Measurements from ENCODE around the gene LRRC47. TPM values are rescaled to one million over a fixed set of nuclear protein-coding genes. Genes with fewer than 3 reads are reported as not detected.
"Not testable (repeated sequence)": the region's sequence is repeated elsewhere in the genome, so short reads cannot be mapped to it uniquely, and the experiment has no call there.

The LRRC47 gene
- total and polyA plus RNA-seq, 2 experiments from 2014 or later: 15.1 to 41.9 TPM

DNA sequence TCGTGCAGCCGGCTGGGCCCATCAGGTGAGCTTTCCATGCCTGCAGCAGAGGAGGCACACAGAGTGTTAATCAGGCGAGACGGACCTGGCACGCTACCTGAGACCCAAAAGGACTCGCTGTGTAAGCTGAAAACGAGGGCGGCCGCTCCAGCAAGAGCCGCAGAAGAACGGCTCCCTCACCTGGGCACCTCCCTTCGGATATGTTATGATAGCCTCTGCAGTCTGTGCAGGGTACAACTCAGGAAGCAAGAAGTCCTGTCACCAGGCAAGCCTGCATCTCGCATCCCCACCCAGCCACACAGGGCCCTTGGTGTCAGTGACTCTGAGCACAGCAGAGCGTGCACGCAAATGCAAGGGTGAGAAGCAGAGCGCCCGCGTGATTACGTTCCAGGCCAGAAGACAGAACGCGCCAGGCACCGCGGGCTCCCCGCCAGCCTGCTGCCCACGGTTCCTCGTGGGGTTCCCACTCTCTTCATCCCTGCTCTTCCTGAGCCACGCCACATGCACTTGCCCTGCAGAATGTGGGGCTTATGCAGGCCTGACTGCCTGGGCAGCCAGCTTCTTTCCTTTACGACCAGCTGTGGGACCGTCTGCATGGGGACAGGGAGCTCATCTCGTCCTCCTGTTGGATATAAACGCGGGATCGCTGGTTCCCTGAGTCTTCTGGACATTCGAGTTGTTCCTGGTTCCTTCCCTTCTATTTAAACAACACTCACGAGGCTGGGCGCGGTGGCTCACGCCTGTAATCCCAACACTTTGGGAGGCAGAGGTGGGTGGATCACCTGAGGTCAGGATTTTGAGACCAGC, 20.2 kb upstream of the LRRC47 start:
- Histone ChIP-seq H3K4me1 (ENCODE audit: insufficient read depth) (no peaks in the 10 kb centered on the region), H3K4me3 (no peak overlapping the region), H4K20me1 (ENCODE audit: insufficient read depth) (no peaks in the 10 kb centered on the region), H3K4me2 (ENCODE audit: unreplicated experiment) (no peak overlapping the region), H3K9ac (no peak overlapping the region), H3K27me3 (replicated peaks; ENCODE audit: insufficient read depth) (no peaks in the 10 kb centered on the region), H2AFZ (no peak overlapping the region), H3K9me2 (ENCODE audit: insufficient read depth) (no peaks in the 10 kb centered on the region), H3K79me2 (ENCODE audit: insufficient read depth) (no peaks in the 10 kb centered on the region), H3K36me3 (ENCODE audit: low read depth) (no peaks in the 10 kb centered on the region; the same call in 1 of the 2 replicates), H3K27ac (no peak overlapping the region), H3K9me3 (ENCODE audit: low read depth) (no peaks in the 10 kb centered on the region), H3F3A (ENCODE audit: insufficient read depth) (peaks cover 3% of the 10 kb centered on the region; the same call in 1 of the 2 replicates)
- no peak for DNase-seq
- in situ Hi-C loops (cut with MboI): no loop called here
- TF ChIP-seq EZH2phosphoT487 (IDR thresholded peaks at IDR 0.05; ENCODE audit: insufficient read depth, low read depth): no peak
- TF ChIP-seq EZH2 (IDR thresholded peaks at IDR 0.05; ENCODE audit: insufficient read depth, poor library complexity, severe bottlenecking): no peak
- 91 to 92% methylated on average over 38 of the region's 38 CpGs for WGBS, 2 experiments (ENCODE audit: low coverage in 1 of 2, low lambda C conversion rate in 2 of 2, missing lambda C conversion rate in 2 of 2)

DNA sequence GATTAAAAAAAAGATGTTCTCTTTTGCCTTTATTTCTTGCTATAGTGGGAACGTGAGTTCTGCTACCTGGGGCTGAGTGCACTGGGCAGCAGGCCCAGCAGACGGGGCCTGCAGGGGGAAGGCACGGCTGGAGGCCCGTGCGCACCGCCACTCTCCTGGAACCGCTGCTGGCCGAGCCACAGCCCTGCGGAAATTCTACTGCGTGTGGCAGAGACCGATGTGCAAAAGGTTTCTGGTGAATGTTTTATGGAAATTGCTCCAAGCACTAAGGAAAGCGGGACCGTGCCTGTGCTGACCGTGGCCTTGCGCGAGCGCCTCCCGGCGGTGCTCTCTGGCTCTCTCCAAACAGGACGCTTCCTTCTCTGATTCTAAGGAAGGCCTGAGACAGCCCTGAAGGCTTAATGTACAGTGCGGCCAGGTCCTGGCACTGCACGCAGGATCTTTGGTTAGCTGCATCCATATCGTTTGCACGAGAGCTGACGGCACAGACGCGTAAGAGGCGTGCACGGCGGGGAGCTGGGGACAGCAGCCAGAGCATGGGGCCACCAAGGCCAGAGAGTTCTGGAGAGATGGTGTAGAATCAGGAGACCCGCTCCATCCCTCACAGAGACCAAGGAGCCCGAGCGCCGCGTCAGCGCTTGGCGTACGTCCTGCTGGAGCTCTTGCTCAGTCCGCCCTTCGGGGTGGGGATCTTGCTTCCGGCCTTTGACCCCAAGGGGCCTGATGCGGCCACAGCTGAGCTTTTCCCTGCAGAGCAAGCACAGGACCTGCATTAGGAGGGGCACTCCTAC, 18.7 kb upstream of the LRRC47 start:
- WGBS, 2 experiments (ENCODE audit: low coverage in 1 of 2, low lambda C conversion rate in 2 of 2, missing lambda C conversion rate in 2 of 2): 92 to 93% methylated on average over 38 to 42 of the region's 42 CpGs
- DNase-seq: no peak
- Histone ChIP-seq H3K27me3 (replicated peaks; ENCODE audit: insufficient read depth) (no peaks in the 10 kb centered on the region), H3K27ac (no peak overlapping the region), H3K9me3 (ENCODE audit: low read depth) (no peaks in the 10 kb centered on the region), H2AFZ (no peak overlapping the region), H3K9me2 (ENCODE audit: insufficient read depth) (no peaks in the 10 kb centered on the region), H3K4me2 (ENCODE audit: unreplicated experiment) (no peak overlapping the region), H3K4me3 (no peak overlapping the region), H3K9ac (no peak overlapping the region), H3K79me2 (ENCODE audit: insufficient read depth) (no peaks in the 10 kb centered on the region), H3K36me3 (ENCODE audit: low read depth) (no peaks in the 10 kb centered on the region), H3K4me1 (ENCODE audit: insufficient read depth) (no peaks in the 10 kb centered on the region), H4K20me1 (ENCODE audit: insufficient read depth) (no peaks in the 10 kb centered on the region), H3F3A (ENCODE audit: insufficient read depth) (peaks cover 3% of the 10 kb centered on the region; the same call in 1 of the 2 replicates)
- in situ Hi-C loops (cut with MboI): no loop called here
- TF ChIP-seq EZH2phosphoT487 (IDR thresholded peaks at IDR 0.05; ENCODE audit: insufficient read depth, low read depth) (no peak), EZH2 (IDR thresholded peaks at IDR 0.05; ENCODE audit: insufficient read depth, poor library complexity, severe bottlenecking) (no peak)

DNA sequence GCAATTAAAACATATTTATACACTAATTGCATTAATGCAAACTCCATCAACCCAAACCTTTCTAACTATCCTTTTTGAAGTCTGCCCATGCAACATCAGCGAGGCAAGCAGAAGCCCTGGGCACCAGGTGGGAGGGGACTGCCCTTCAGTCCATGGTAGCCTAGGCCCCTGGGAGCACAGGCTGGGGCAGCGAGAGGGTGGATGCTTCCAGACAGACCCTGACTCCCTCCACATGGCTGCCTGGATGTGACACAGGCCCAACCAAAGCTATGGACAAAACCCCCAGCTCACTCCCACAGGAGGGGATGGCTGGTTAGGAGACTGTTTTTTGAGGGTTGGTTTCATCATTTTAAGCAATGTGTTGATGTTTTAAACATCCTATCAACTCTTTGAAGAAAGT, 17.8 kb upstream of the LRRC47 start:
- no peak overlapping the region for H3K9ac ChIP-seq
- H3K27ac ChIP-seq: no peak overlapping the region
- no peak for DNase-seq
- no peaks in the 10 kb centered on the region for H3K9me2 ChIP-seq (ENCODE audit: insufficient read depth)
- H3K9me3 ChIP-seq (ENCODE audit: low read depth): no peaks in the 10 kb centered on the region
- no peaks in the 10 kb centered on the region for H3K27me3 ChIP-seq (replicated peaks; ENCODE audit: insufficient read depth)
- in situ Hi-C loops (cut with MboI): no loop called here
- TF ChIP-seq EZH2phosphoT487 (IDR thresholded peaks at IDR 0.05; ENCODE audit: insufficient read depth, low read depth): no peak
- no peak for TF ChIP-seq EZH2 (IDR thresholded peaks at IDR 0.05; ENCODE audit: insufficient read depth, poor library complexity, severe bottlenecking)
- H3K4me2 ChIP-seq (ENCODE audit: unreplicated experiment): no peak overlapping the region
- WGBS, 2 experiments (ENCODE audit: low coverage in 1 of 2, low lambda C conversion rate in 2 of 2, missing lambda C conversion rate in 2 of 2): 81 to 85% methylated on average over 2 of the region's 2 CpGs
- no peak overlapping the region for H2AFZ ChIP-seq
- no peaks in the 10 kb centered on the region for H3K36me3 ChIP-seq (ENCODE audit: low read depth)
- H3K4me1 ChIP-seq (ENCODE audit: insufficient read depth): no peaks in the 10 kb centered on the region
- peaks cover 3% of the 10 kb centered on the region; the same call in 1 of the 2 replicates for H3F3A ChIP-seq (ENCODE audit: insufficient read depth)
- no peak overlapping the region for H3K4me3 ChIP-seq
- no peaks in the 10 kb centered on the region for H4K20me1 ChIP-seq (ENCODE audit: insufficient read depth)
- no peaks in the 10 kb centered on the region for H3K79me2 ChIP-seq (ENCODE audit: insufficient read depth)

DNA sequence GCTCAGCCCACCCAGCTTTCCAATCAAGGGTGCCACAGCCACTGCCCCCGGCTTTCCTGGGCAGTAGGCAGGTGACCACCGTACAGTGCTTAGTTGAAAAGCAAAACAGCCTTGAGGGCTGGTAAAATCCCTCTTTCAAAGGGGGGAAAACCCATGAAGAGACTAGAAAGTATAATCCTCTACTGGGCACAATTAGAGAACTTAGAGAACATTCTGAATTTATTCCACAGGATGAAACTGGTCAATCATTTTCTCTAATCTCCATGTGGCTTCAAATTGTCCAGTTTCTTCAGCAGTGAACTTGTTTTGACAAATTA, 15.3 kb upstream of the LRRC47 start:
- Histone ChIP-seq H3K4me2 (ENCODE audit: unreplicated experiment) (no peak overlapping the region), H3K9ac (no peak overlapping the region), H3K27ac (no peak overlapping the region), H3K4me1 (ENCODE audit: insufficient read depth) (no peaks in the 10 kb centered on the region), H3K4me3 (no peak overlapping the region), H3K79me2 (ENCODE audit: insufficient read depth) (no peaks in the 10 kb centered on the region), H3K27me3 (replicated peaks; ENCODE audit: insufficient read depth) (no peaks in the 10 kb centered on the region), H3K36me3 (ENCODE audit: low read depth) (no peaks in the 10 kb centered on the region), H3K9me2 (ENCODE audit: insufficient read depth) (no peaks in the 10 kb centered on the region), H3K9me3 (ENCODE audit: low read depth) (no peaks in the 10 kb centered on the region), H3F3A (ENCODE audit: insufficient read depth) (peaks cover 3% of the 10 kb centered on the region; the same call in 1 of the 2 replicates), H4K20me1 (ENCODE audit: insufficient read depth) (no peaks in the 10 kb centered on the region), H2AFZ (no peak overlapping the region)
- TF ChIP-seq EZH2phosphoT487 (IDR thresholded peaks at IDR 0.05; ENCODE audit: insufficient read depth, low read depth) (no peak), EZH2 (IDR thresholded peaks at IDR 0.05; ENCODE audit: insufficient read depth, poor library complexity, severe bottlenecking) (no peak)
- no peak for DNase-seq
- in situ Hi-C loops (cut with MboI): no loop called here
- 28 to 47% methylated on average over 2 of the region's 2 CpGs for WGBS, 2 experiments (ENCODE audit: low coverage in 1 of 2, low lambda C conversion rate in 2 of 2, missing lambda C conversion rate in 2 of 2)

DNA sequence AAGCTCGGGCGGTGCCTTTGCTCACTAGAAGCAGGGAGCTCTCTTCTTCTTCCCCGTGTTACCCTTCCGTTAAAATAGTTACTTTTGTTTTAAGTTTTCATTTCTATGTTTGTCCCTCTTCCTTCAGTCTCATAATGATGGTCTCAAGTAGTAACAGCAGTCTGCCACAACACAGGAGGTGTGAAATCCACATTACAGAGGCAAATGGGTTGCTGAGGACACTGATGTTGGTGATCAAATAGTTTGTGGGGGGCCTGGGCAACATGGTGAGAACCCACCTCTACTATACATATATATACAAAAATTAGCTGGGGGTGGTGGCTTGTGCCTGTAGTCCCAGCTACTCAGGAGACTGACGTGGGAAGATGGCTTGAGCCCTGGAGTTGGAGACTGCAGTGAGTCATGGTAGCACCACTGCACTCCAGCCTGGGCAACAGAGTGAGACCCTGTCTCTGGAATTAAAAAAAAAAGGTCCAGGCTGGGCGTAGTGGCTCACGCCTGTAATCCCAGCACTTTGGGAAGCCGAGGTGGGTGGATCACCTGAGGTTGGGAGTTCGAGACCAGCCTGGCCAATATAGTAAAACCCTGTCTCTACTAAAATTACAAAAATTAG, 14.0 kb upstream of the LRRC47 start:
- 42% methylated on average over 9 of the region's 9 CpGs for WGBS, 2 experiments (ENCODE audit: low coverage in 1 of 2, low lambda C conversion rate in 2 of 2, missing lambda C conversion rate in 2 of 2)
- not testable (repeated sequence) for H3K4me2 ChIP-seq (ENCODE audit: unreplicated experiment)

More for the DNA sequence above, 14.0 kb upstream of the LRRC47 start:
- in situ Hi-C loops (cut with MboI); H3K9me2 ChIP-seq (ENCODE audit: insufficient read depth); H3K27me3 ChIP-seq (replicated peaks; ENCODE audit: insufficient read depth); H3K9ac ChIP-seq; H3K4me3 ChIP-seq; H3K36me3 ChIP-seq (ENCODE audit: low read depth); H3K9me3 ChIP-seq (ENCODE audit: low read depth); H3K4me1 ChIP-seq (ENCODE audit: insufficient read depth); H3K27ac ChIP-seq; H4K20me1 ChIP-seq (ENCODE audit: insufficient read depth); H2AFZ ChIP-seq; H3K79me2 ChIP-seq (ENCODE audit: insufficient read depth); H3F3A ChIP-seq (ENCODE audit: insufficient read depth): not testable (repeated sequence)
- peak; percentile 33 for DNase-seq
